ENCODE measurements around the gene PLCB1.
A peak's percentile ranks its signal among the peaks of the same experiment; 100 is the strongest.
"Not testable (repeated sequence)": the region's sequence is repeated elsewhere in the genome, so short reads cannot be mapped to it uniquely, and the experiment has no call there.

Gene PLCB1

DNA sequence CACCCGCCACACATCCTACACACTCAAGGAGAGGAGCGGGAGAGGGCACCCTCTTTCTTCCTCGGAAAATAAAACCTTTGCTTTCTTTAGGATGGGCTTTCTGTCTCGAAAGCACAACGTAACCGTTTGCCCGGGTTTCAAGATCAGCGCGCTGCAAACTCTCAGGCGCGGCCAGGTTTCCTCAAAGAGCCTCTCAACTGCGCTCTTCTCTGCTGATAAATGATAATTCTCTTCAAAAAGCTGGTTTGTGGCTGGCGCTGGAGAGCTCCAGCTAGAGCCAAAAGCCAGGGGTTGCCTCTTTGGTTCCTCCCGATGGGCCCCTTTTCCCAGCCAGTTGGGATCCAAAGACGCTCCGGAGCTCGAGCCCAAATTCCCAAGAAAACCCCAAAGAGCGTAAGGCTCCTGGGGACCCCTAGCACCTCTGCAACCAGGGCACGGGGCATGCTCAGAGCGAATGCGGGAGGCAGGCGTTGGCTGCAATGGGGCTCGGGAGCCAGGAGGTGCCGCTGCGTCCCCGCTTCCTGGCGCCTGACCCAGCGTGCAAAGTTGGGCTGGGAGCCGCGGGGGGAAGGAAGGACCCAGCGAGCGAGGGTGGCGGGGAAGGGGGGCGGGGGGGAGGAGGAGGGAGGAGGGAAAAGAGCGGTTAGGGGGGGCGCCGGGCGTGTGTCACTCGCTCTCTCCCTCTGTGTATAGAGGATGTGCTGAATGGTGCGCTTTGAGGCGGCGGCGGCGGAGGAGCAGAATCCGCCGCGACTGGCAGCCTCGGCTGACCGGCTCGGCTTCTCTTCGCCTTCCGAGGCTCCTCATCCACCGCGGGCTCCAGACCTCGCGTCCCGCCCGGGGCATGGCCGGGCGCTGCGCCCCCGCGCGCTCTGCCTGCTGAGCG lies at the start of gene PLCB1:
TSS of gene PLCB1 (plus strand) at position 669 of the 886 bp plus-strand sequence. CDS start 386 bp downstream, outside the sequence.
- peak; percentile 39 to 68 for DNase-seq (ENCODE audit: low read depth in 2 of 2)

DNA sequence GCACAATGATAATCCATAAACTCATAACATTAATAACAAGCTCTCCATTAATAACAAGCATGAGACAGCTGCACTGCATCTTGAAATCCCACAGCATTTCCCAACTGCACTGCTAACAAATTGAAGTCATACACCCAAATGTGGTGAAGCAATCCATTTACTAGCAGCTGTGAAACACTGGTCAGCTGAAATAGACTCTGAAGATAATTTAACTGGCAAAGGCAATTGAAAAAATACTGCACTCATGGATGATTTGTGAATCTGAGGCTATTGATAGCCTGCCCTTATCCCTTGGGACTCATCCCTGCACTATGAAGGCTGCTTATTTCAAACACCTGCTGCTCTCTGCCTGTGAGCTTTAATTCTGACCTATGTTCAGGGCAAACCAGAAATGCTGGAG lies 49.1 kb upstream of the PLCB1 start:
- no peak for DNase-seq (ENCODE audit: low read depth in 2 of 2)

DNA sequence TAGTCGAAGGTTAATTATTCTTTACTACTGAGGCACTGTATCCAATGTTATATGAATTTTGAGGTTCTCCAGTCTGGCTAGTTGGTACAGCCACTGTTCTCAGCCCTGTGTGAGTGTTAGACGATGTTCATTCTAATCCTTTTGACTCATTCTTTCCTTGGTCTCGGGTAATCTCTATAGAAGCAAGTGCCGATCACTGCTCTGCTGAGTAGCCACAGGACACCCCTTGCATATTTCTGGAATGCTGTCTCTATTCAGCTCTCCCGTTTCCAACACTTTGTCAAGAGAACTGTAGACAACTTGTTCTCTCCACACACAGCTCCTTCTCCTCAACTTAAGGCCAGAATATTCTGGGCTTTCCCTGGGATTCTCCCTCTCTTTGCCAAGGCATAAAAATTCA lies 42.4 kb upstream of the PLCB1 start:
- DNase-seq (ENCODE audit: low read depth in 2 of 2): no peak

DNA sequence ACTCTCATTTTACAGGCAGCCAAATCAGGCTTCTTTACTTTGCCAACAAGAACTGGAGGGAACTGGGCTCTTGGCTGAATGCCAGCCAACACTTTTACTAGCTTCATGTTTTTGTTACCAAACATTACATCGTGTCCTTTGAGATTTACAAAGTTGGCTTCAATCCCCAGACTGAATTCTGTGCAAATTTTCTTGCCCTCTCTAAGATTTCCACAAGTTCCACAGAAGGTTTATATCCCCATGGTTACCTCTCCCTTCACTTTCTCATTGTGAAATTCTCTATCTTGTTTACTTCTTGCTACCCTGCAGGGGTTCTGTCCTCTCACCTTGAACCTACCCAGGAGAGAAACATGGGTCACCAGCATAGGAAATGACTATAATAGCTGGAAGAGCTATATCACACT lies 37.6 kb upstream of the PLCB1 start:
- DNase-seq (ENCODE audit: low read depth in 2 of 2): no peak

DNA sequence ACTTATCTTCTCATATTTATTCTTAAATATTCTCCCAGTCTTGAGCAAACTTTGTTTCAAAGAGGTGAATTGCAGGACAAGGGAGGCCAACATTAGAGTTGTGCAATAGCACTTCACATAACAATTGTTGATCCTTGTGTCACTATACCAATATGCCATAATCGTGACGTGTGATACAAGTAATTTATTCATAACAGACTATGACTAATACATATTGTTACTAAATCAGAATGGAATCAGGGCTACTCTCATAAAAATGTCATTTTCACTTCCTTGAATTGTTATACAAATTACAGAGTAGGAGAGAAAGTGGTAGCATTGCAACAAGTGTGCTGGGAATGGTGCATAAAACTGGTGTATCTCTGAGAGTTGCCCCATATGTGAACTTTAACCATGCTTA lies 37.2 kb upstream of the PLCB1 start:
- no peak for DNase-seq (ENCODE audit: low read depth in 2 of 2)

DNA sequence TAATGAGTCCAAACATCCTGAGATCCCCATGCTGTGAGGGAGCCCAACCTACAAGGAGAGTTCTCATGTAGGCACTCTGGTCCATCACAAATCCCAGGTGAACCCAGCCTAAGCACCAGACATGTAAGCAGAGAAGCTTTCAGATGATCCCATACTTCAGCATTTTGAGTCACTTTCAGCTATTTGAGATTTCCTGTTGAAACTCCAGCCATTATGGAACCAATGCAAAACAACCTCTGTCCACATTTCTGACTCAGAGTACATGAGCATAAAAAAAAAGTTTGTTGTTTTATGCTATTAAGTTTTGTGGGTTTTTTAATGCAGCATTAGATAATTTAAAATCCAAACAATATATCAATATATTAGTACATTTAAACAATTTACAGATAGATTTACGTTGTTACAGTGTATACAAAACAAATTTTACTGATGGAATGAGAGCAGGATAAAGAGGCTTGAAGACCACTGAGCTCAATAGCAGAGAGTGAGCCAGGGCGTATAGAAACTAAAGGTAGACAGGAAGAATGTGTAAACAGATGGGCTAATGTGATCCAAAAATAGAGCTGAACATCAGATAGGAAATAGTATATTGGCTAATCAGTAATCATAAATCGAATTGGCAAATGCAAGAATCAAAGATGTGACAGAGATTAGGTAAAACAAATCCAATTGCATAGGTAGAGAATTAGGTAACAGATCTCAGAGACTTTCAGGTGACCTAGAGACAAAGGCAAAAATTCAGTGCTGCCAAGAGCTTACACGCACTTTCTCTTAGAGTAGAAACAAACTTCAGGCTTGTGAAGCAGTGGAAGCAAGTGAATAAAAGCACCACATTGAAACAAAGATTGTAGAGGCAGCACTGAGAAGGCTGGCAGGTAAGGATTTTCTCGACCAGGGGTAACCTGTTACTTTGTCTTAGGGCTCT lies 36.2 kb upstream of the PLCB1 start:
- DNase-seq (ENCODE audit: low read depth in 2 of 2): no peak

DNA sequence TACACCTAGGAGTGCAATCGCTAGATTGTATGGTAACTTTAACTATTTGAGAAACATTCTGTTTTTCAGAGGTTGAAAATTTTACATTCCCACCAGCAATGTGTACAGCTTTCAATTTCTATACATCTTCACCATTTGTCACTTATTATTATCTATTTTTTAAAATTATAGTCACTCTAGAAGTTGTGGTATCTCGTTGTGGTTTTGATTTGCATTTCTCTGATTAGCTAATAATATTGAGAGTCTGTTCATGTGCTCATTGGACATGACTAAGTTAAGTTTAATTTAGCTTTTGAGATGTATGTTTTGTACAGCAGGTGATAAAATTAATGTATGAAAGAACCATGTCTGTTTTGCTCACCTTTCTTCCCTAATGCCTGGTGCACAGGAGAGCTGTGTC lies 34.8 kb upstream of the PLCB1 start:
- no peak for DNase-seq (ENCODE audit: low read depth in 2 of 2)

DNA sequence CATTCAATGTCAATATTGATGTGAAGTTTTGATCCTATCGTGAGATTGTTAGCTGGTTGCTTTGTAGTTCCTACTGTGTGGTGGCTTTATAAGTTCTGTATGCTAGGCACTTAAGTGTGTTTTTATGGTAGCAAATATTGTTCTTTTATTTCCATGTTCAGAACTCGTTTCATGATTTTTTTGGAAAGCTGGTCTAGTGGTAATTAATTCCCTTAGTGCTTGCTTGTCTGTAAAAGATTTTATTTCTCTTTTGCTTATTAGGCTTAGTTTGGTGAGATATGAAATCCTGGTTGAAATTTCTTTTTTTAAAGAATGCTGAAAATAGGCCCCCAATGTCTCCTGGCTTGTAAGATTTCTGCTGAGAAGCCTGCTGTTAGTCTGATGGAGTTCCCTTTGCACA lies 27.8 kb upstream of the PLCB1 start:
- no peak for DNase-seq (ENCODE audit: low read depth in 2 of 2)

DNA sequence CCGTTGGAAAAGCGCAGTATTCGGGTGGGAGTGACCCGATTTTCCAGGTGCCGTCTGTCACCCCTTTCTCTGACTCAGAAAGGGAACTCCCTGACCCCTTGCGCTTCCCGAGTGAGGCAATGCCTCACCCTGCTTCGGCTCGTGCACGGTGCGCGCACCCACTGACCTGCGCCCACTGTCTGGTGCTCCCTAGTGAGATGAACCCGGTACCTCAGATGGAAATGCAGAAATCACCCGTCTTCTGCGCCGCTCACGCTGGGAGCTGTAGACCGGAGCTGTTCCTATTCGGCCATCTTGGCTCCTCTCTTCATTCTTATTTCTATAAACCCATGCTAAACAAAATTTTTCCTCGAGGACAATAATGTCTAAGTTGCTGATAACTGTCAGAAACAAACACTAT lies 17.5 kb upstream of the PLCB1 start:
- not testable (repeated sequence) for DNase-seq (ENCODE audit: low read depth in 2 of 2)

DNA sequence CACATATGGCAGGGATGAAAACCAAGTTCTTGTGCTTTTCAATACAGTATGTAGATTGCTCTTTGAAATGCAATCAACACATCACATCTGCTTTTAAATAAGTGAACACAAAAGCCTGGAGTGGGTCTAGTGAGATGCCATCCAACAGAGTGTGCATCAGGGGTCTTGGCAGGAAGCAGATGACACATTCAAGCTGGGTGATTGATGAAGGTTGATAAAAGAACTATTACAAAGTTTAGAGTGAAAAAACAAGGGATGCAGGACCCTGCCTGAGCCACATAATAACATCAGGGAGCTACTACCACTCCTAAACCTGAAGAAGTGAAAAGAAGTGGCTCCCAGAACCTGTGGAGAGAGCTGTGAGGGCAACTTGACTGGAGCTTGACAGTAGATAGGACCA lies 16.6 kb upstream of the PLCB1 start:
- no peak for DNase-seq (ENCODE audit: low read depth in 2 of 2)

DNA sequence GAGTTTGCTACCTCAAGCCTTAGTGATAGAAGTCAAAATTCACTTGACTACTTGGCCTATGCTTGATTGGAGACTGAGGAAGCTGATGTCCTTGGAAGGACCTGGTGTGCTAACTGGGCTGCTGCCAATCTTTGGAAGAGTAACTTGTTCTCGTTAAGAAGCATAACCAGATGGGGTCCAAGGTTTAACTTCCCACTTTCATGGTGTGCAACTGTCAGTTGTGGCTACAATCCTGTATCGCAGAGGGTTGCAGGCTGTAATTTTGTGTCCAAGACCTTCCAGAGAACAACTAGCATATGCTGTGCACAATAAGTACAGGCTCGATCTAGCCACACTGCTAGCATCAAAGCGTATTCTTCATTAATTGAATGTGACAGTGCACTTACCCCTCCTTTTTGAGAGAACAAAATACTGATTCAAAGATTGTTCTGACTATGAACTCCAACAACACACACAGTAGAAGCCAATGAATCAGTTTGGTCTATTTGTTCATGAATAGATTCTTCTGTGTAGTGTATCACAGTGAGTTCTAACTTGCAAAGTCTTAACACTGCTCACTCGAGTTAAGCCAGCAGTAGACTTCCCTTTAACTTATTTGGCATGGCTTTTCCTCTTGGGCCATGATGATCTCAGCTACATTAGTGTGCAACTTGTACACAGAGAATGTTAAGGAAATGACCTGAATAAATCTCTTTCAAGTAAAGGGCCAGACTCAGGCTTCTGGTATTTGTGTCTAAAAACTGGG lies 15.8 kb upstream of the PLCB1 start:
- no peak for DNase-seq (ENCODE audit: low read depth in 2 of 2)

DNA sequence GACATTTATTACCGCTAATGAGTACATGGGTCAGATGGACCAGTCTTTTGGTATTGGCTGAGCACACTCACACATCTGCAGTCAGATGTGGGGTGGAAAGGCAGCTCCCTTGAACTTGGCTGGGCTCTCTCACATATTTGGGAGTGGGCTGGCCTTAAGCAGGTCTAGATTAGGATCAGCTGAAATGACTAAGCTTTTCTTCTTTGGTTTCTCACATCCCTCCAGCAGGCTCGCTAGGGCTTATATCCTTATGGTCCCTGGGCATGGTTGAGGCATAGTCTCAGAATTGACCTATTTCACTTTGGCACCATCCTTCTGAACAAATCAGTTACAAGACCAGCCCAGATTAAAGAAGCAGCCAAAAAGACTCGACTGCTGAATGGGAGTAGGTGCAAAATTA lies 14.4 kb upstream of the PLCB1 start:
- no peak for DNase-seq (ENCODE audit: low read depth in 2 of 2)

DNA sequence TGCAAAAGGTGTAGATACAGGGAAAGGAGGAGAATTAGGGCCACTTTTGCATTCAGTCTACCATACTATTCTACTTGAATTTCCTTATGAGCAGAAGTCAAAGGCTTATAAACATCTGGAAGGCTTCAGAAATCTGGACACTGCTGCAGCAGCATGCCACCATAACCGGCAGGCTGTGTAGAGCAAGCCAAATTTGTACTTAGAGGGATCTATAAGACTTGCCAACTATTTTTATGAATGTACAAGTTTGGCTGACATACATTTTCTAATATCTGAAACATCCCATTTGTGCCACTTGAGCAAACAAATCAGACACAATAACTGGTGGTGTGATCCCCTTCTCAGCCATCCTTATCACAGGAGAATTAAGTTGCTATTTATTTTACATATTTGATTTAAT lies 14.0 kb upstream of the PLCB1 start:
- no peak for DNase-seq (ENCODE audit: low read depth in 2 of 2)

DNA sequence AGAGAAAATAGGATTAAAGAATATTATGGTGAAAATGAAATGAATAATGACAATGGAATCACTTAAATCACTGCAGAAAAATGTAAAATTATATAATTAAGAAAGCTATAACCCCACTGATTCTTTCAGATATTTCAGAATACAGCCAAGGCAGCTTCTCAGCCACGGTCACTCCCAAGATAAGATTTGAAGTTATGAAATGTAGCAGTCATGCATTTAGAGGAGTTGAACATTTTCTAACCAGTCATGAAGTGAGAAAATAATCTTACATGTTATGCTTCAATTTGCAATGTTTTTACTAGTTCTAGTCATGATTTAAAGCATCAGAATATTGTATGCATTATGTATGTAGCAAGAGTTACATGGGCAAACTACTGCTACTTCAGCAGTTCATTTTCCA lies 13.3 kb upstream of the PLCB1 start:
- no peak for DNase-seq (ENCODE audit: low read depth in 2 of 2)

DNA sequence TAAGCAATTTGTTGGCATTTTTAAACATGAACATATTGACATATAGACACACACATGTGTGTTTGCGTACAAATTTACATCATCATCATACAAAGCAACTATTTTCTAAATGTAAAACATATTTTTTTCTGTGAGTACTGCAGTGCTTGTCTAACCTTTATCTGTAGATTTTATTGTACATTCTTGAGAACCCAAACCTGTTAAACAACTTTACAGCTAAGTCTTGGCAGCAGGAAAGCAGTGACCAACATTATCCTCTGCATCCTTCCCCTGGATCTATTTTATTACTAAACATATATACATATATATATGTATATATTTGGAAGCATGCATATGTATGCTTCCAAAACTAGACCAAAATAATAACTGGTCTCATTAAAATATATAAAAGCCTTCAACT lies 10.4 kb upstream of the PLCB1 start:
- DNase-seq (ENCODE audit: low read depth in 2 of 2): no peak

DNA sequence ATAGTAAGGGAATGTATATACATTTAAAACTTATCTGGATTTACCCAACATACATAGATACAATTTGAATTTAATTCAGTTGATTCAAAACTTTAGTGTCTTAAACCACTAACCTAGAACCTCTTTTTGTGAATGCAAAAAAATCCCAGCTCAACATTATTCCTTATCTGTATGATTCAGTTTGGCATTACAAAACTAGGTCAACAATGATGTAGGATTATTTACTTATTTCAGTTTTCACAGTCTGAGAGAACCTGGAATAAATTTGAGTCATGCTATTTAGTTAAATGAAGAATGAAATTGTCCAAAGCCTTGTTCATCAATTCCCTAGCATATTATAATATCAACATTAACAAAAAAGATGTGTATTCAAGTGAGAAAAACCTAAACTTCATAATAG lies 7.4 kb upstream of the PLCB1 start:
- DNase-seq (ENCODE audit: low read depth in 2 of 2): no peak

DNA sequence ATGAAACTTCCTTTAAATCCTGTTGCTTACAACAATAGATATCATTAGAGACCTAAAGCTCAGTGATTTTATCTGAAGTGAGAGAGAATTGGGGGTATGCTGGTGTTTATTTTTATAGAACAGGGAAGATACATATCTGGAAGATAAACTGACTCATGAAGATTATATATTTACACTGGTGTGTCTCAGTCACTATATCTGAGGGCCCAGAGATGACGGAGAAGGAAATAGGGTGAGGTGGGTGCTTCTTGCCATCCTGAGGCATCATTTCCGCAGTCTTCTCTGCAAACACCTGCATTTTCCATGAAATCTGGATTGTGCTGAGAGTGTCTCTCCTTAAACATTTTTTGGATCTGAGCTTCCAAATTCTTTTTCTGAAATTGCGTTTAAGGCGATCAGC lies 5.9 kb upstream of the PLCB1 start:
- no peak for DNase-seq (ENCODE audit: low read depth in 2 of 2)

DNA sequence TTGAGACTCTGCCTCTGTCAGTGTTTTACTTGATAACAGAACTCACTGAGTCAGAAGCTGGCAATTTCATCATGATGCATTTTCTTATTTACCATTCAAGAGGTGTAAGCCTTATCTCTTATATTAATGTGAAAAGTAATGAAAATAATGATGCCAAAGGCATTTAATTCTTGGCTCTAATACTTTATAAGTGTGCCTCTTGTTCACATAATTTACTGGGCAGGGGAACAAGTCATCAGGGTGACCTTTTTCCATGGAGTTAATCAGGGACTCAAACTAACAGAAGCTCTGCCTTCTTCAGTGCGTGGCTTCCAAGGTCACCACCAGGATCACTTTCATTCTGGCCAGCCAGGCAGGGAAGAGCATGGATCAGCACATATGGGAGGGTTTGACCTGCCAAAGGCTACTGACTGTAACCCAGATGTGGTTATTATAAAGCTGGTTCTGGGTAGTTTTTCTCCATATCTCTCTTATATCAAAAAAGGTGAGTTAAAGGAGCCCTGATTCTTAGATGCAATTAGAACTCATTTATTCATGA lies 5.2 kb upstream of the PLCB1 start:
- DNase-seq (ENCODE audit: low read depth in 2 of 2): no peak

DNA sequence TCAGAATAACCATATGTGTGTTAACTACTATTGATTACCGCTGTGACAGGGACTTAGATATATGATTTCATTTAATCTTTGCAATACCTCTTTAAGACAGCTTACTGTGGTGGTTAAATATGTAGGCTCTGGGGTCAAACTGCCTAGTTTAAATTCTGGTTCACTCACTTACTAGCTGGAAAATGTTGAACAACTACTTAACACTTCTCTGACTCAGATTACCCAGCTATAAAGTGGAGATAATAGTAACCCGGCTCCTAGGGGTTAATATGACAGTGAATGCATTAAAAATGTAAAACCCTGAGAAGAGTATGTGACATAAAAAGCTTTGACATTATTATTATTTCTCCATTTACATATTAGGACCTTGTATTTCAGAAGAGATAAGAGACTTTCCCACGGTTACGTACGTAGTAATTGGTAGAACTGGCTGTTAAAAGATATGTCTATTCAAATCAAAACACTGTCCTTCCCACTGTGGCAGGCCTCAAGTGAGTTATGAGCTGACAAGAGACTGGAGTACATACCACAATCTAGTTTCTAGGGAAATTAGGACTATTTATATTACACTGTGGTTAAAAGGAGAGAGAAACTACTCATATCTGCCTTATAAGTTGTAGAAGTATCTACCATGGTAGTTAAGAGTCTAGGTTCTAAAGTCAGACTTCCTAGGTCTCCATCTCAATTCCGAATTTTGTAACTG lies 4.4 kb upstream of the PLCB1 start:
- DNase-seq (ENCODE audit: low read depth in 2 of 2): no peak

DNA sequence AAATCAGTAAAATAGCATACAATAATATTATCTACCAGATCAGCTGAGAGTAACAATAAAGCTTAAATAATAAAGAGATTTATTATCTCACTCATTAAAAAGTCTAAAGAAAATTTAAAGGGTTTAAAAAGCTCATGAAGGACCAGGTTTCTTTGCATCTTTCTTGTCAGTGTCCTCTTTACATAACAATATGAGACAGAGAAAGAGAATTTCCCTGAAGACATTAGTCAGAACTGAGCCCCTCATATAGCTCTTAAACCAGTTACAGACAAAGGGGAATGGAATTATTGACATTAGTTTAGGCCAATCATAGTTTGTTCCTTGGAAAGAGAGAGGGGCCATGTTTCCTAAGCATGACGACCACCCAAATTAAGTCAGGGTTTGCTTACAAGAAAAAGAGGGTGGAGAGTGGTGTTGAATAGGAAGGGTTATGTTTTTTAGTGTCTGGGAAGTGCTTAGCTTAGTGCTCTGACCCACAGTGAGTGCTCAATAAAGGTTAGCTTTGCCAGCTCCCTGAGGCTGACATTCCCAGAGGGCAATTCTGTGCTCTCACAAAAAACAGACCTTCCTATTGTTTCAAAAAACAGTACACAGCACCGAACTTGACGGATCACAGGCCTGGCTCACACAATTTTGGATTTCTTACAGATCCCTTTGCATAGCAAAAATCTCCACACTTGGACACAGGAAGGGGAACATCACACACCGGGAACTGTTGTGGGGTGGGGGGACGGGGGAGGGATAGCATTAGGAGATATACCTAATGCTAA lies 3.6 kb upstream of the PLCB1 start:
- DNase-seq (ENCODE audit: low read depth in 2 of 2): no peak

Measured in stimulated activated CD4-positive, alpha-beta T cell treated with anti-CD3 and anti-CD28 coated beads, Interleukin-15, amount 100 ng/mL, for 48 hours (primary cell).